B cell (primary cell): ENCODE results near the gene PDE4A.

ENCODE experiments used
- CTCF ChIP-seq: fragments of 200-600 bp; IDR thresholded peaks from one replicate; pipeline ENCODE4 v1.8.0; 2022; ENCODE audit warnings: antibody characterized with exemption, mild to moderate bottlenecking
- EZH2 ChIP-seq: IDR thresholded peaks from 2 replicates; pipeline ENCODE4 v1.6.1; 2012; ENCODE audit warnings: borderline replicate concordance, low read depth, mild to moderate bottlenecking, moderate library complexity, low read length; ENCODE audit not compliant: insufficient read depth, poor library complexity, severe bottlenecking

- peak; percentile 73 for TF ChIP-seq CTCF
- peak; percentile 88 for TF ChIP-seq EZH2
Measured at GRCh38 chr19:10420444-10421239, at the start of gene PDE4A.
